Naive B cell (primary cell): ENCODE data around the gene NAT10. TPM values are rescaled to one million over a fixed set of nuclear protein-coding genes. Genes with fewer than 3 reads are reported as not detected.

ENCODE experiments used
- ATAC-seq, 2 donors: fragments of 150-1000 bp; cut with Tn5 transposase; 2 replicates each; pipeline ENCODE4 v1.10.0; 2021; ENCODE audit warnings: low read depth in 2 of 2, mild to moderate bottlenecking in 2 of 2, moderate library complexity in 2 of 2
- DNase-seq: peaks from one replicate; pipeline ENCODE4 v3.0.0; 2022
- H3K27ac Mint-ChIP-seq, 6 donors: one replicate each; pipeline ENCODE4 v1.8.0; 2020 to 2022; ENCODE audit warnings: mild to moderate bottlenecking in 6 of 6, mixed read lengths in 6 of 6, moderate library complexity in 5 of 6, inconsistent platforms in 2 of 6
- H3K27me3 Mint-ChIP-seq, 3 donors: one replicate each; pipeline ENCODE4 v1.8.0; 2021 to 2022; ENCODE audit warnings: mixed read lengths in 3 of 3, mild to moderate bottlenecking in 1 of 3
- H3K36me3 Mint-ChIP-seq, 2 donors: one replicate each; pipeline ENCODE4 v1.8.0; 2020 to 2022; ENCODE audit warnings: mixed read lengths in 2 of 2, inconsistent platforms in 1 of 2, mild to moderate bottlenecking in 1 of 2
- H3K4me1 Mint-ChIP-seq, 3 donors: one replicate each; pipeline ENCODE4 v1.8.0; 2020 to 2022; ENCODE audit warnings: mixed read lengths in 3 of 3, inconsistent platforms in 1 of 3, mild to moderate bottlenecking in 1 of 3, moderate library complexity in 1 of 3
- H3K4me3 Mint-ChIP-seq, 8 donors: one replicate each; pipeline ENCODE4 v1.8.0; 2020 to 2022; ENCODE audit warnings: mild to moderate bottlenecking in 8 of 8, mixed read lengths in 8 of 8, moderate library complexity in 8 of 8, inconsistent platforms in 2 of 8
- H3K9me3 Mint-ChIP-seq, 7 donors: one replicate each; pipeline ENCODE4 v1.8.0; 2020 to 2022; ENCODE audit warnings: mixed read lengths in 7 of 7, mild to moderate bottlenecking in 5 of 7, inconsistent platforms in 2 of 7, moderate library complexity in 1 of 7
- polyA plus RNA-seq, 6 donors: library from polyadenylated mRNA; unstranded; fragments of 300-500 nt; fragmentation: Illumina TruSeq; gene quantifications; one replicate each; pipeline ENCODE4 v1.2.3, GENCODE V29; 2021; ENCODE audit warnings: low read depth in 6 of 6

Gene NAT10
- polyA plus RNA-seq, 6 donors from 2014 or later, result 12.1 to 43.8 (median 33.8) TPM

DNA sequence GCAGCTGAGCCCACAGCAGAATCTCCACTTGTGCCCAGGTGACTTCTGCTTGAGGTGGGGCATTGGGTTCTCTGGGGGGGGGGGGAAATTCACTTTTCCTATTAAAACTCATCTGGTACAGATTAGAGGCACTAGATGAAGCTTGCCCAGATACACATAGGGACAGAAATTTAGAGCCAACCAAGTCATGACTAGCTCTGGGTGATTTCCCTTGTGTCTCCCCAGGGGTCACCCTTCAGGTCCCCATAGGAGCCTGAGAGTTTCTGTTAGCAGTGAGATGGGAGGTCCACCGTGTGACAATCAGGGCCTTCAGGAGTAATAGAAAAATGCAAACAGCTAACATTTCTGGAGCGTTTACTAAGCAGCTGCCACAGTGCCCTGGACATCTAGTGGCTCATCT lies 77.0 kb downstream of the NAT10 start:
- Mint-ChIP-seq H3K27ac (no peak overlapping the region), H3K4me3 (no peak overlapping the region), H3K4me1 (no peaks in the 10 kb centered on the region), H3K9me3 (no peaks in the 10 kb centered on the region), H3K36me3 (no peaks in the 10 kb centered on the region), H3K27me3 (no peaks in the 10 kb centered on the region)
- no peak for DNase-seq
- no peak for ATAC-seq

DNA sequence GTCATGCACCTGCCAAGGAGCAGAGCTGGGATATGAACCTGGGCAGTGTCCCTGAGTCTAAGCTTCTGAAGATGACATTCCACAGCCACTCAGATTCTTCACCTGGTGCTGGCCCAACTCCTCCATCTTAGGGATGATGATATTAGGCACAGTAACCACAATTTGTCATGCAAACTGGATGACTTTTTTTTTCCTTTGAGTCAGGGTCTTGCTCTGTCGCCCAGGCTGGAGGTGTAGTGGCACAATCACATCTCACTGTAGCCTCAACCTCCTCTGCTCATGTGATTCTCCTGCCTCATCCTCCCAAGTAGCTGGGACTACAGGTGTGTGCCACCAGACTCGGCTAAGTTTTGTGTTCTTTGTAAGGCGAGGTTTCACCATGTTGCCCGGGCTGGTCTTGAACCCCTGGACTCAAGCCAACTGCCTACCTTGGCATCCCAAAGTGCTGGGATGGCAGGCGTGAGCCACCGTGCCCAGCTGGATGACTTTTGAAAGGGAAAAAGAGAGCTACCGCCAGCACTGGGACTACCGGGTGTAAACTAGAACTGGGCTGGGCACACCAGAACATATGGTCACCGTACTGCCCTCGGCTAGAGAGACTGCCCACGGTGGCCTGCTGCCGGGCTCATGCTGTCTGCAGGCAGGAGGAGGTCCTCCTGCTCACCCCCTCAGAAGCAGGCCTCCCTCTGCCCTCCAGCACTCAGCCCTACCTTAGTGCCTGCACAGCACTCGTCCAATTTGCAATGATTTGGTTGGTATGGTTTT lies 77.7 kb downstream of the NAT10 start:
- Mint-ChIP-seq H3K4me1 (no peaks in the 10 kb centered on the region), H3K4me3 (no peak overlapping the region), H3K27ac (no peak overlapping the region), H3K27me3 (no peaks in the 10 kb centered on the region), H3K36me3 (no peaks in the 10 kb centered on the region), H3K9me3 (no peaks in the 10 kb centered on the region)
- no peak for ATAC-seq
- no peak for DNase-seq

DNA sequence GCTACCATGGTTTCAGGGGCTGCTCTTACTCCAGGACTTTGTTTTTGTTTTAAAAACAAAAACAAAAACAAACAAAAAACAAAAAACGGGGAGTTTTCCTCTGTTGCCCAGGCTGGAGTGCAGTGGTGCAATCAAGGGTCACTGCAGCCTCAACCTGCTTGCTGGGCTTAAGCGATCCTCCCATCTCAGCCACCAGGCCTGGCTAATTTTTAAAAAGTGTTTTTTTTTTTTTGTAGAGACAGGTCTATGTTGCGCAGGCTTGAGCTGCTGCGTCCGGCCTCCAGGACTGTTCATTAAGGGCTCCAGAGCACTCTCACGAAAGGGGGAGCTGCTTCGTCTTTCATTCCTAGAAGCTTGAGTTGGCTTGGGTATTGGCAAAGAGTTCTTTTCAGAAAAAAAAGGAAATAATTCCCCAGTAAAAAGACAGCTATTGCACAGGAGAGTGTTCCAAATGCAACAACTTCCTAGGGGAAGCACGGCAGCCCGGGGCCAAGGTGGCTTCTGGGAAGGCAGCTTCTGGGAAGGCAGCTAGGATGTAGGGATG lies 78.5 kb downstream of the NAT10 start:
- H3K27ac Mint-ChIP-seq, result peak overlapping the region in 1 of 6 donors; percentile 28
- DNase-seq, result no peak
- no peak for ATAC-seq
- no peaks in the 10 kb centered on the region for H3K27me3 Mint-ChIP-seq
- no peaks in the 10 kb centered on the region for H3K36me3 Mint-ChIP-seq
- H3K4me3 Mint-ChIP-seq, result no peak overlapping the region
- no peaks in the 10 kb centered on the region for H3K9me3 Mint-ChIP-seq
- no peaks in the 10 kb centered on the region for H3K4me1 Mint-ChIP-seq

DNA sequence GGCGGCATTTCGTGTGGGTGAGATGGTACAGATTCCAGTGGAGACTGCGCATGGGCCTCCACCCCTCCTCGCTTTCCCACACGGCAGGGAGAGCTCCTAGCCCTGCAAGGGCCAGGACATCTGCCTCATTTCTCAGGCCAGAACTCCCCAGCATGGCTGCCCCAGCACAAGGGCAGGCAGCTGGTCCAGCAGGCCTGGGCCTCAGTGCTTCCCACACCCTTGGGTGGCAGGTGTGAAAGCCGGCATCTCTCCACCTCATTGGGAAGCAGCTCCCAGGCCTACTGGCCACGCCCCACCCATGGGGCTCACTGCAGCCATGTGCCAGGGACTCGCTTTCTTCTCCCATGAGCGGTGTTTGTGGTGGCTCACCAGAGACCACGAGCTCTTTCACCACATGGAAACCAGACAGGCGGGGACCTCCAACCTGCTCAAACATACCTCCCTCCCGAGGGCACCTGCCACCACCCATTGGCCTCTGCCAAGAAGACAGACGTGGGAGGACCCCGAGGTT lies 79.1 kb downstream of the NAT10 start:
- no peak for DNase-seq
- no peak for ATAC-seq
- no peaks in the 10 kb centered on the region for H3K4me1 Mint-ChIP-seq
- no peak overlapping the region for H3K4me3 Mint-ChIP-seq
- no peaks in the 10 kb centered on the region for H3K36me3 Mint-ChIP-seq
- H3K27me3 Mint-ChIP-seq, result peaks cover 0 to 1% (median 0%) of the 10 kb centered on the region in 3 donors
- no peak overlapping the region for H3K27ac Mint-ChIP-seq
- H3K9me3 Mint-ChIP-seq, result no peaks in the 10 kb centered on the region

DNA sequence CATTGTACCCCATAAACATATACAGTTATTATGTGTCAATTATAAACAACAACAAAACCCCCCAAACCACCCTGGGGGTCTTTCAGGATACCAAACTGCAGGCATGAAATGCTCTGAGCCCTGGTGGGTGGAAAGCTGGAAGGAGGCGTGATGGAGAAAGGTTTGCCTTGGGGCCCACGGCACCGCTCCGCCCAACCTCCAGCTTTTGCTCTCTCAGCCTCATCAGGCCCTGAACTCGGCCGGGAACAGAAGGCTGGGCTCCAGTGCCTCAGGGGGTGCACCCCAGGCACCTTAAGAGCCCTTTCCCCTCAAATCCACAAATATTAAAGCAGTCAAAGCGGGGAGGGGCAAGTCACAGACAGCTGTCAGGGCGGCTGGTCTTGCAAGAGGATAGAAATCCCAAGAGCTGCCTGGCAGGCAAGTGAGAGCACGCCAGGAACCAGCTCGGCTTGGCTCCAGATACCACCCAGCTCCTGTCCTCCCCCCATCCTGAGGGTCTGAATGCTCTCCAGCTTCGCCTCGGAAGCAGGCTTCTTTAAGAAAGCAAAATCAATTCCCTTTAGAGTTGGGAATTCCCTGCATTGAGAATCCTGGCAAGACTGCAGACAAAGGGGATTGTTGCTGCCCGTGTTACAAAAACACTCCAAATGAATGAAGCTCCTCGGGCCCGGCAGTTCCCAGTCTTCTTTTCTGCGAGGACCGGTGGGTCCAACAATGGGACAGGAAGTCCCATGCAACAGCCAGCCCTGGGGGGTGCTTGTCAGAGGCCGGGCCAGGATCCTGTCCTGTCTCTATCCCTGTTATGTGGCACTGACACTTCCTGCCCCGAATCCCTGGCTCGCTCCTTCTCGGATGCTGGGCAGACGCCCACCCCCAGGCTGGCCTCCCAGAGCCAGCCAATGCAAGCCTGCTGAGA lies 80.8 kb downstream of the NAT10 start:
- Mint-ChIP-seq H3K9me3 (no peaks in the 10 kb centered on the region), H3K27me3 (peaks cover 0 to 4% (median 0%) of the 10 kb centered on the region in 3 donors), H3K4me3 (no peak overlapping the region), H3K36me3 (no peaks in the 10 kb centered on the region), H3K4me1 (no peaks in the 10 kb centered on the region), H3K27ac (no peak overlapping the region)
- DNase-seq, result no peak
- no peak for ATAC-seq

DNA sequence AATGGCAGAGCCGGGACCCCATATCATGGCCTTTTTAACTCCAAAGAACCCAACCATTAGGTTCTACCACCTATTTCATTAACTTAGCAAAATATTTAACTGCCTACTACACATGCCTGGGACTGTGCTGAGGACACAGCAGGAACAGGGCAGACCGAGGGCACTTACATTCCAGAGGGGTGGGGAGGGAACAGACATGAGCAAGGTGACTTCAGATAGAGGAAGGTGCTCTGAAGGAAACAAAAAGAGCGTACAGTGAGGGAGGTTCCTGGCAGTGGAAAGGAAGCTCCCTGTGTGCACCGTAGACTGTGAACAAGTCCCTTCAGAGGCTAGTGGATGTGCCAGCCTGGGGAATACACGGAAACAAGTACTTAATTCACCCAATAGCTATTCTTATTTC lies 82.8 kb downstream of the NAT10 start:
- Mint-ChIP-seq H3K27me3 (peaks cover 0 to 4% (median 0%) of the 10 kb centered on the region in 3 donors), H3K27ac (peak overlapping the region in 1 of 6 donors; percentile 25)

DNA sequence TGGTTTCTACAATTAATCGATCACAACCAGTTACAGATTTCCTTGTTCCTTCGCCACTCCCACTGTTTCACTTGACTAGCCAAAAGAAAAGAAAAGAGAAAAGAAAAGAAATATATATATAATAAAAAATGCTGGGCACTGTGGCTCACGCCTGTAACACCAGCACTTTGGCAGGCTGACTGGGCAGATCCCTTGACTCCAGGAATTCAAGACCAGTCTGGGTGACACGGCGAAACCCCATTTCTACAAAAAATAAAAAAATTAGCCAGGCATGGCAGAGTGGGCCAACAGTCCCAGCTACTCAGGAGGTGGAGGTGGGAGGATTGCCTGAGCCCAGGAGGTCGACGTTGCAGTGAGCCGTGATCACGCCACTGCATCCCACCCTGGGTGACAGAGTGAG lies 83.8 kb downstream of the NAT10 start:
- Mint-ChIP-seq H3K4me1 (no peaks in the 10 kb centered on the region), H3K4me3 (no peak overlapping the region), H3K27me3 (peaks cover 0 to 4% (median 0%) of the 10 kb centered on the region in 3 donors), H3K36me3 (no peaks in the 10 kb centered on the region), H3K27ac (no peak overlapping the region), H3K9me3 (no peaks in the 10 kb centered on the region)
- no peak for ATAC-seq
- DNase-seq, result no peak

More for the DNA sequence above, 82.8 kb downstream of the NAT10 start:
- H3K4me3 Mint-ChIP-seq, result no peak overlapping the region
- no peaks in the 10 kb centered on the region for H3K36me3 Mint-ChIP-seq
- no peaks in the 10 kb centered on the region for H3K9me3 Mint-ChIP-seq
- no peaks in the 10 kb centered on the region for H3K4me1 Mint-ChIP-seq
- DNase-seq, result no peak
- no peak for ATAC-seq

DNA sequence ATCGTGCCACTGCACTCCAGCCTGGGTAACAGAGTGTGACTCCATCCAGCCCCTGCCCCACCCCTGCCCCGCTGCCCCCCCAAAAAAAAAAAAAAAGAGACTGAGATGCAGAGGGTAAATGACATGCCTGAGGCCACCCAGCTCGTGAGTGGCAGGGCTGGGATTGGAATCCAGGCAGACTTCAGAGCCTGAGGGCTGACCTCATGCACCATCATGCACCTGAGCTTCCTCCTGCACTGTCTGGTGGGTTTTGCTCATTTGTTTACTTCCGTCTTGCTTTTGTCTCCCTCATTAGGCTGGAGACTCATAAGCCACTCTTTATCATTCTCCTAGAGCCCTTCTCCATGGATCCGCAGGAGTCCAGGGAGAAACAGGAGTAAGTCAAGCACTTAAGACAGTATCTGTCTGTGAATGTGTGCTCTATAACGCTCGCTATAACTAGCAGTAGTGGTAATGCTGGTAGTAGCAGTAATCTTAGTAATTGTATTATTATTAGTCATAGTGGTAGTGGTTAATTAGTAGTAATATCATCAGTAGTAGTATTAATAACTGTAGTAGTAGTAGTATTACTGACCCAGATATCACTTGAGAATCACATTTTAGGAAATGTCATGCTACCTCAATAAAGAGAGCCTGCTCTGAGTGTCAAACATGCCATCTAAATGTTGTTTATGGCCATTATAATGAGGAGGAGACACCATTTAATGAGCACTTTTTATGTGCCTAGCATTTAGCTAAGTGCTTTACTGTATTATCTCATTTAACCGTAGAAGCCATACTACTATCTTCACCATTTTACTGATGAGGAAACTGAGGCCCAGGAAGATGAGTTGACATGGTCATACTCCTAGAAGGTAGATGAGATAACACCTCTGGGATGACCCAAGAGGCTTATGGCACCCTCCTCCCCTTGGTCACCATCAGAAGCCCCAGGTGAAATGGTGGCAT lies 85.0 kb downstream of the NAT10 start:
- no peaks in the 10 kb centered on the region for H3K9me3 Mint-ChIP-seq
- H3K27ac Mint-ChIP-seq, result peak overlapping the region in 1 of 6 donors; percentile 21
- no peaks in the 10 kb centered on the region for H3K36me3 Mint-ChIP-seq
- no peak for DNase-seq
- no peaks in the 10 kb centered on the region for H3K4me1 Mint-ChIP-seq
- peak overlapping the region in 1 of 8 donors; percentile 7 for H3K4me3 Mint-ChIP-seq
- peaks cover 0 to 4% (median 0%) of the 10 kb centered on the region in 3 donors for H3K27me3 Mint-ChIP-seq
- peak in 1 of 2 donors; percentile 34 for ATAC-seq

DNA sequence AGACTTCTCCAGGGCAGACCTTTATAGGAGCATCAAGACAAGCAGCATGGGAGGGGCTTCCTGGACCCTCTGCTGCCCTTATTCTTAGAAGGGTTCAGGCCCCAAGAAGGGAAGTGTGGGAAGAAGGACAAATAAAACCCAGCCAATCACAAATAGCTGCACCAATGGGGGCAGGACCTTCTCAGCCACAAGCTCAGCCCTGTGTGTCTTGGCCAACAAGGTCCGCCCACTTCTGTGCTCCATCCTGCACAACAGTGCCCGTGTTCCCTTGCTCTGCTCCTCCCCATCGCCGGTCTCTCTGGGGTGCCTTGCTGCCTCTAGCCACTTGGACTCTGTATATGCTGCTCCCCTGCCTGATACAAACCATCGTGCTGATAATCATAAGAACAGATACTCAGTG lies 86.1 kb downstream of the NAT10 start:
- DNase-seq, result no peak
- Mint-ChIP-seq H3K4me1 (no peaks in the 10 kb centered on the region), H3K36me3 (no peaks in the 10 kb centered on the region), H3K27me3 (peaks cover 0 to 4% (median 0%) of the 10 kb centered on the region in 3 donors), H3K9me3 (no peaks in the 10 kb centered on the region), H3K27ac (peak overlapping the region in 1 of 6 donors; percentile 6), H3K4me3 (no peak overlapping the region)
- ATAC-seq, result no peak

DNA sequence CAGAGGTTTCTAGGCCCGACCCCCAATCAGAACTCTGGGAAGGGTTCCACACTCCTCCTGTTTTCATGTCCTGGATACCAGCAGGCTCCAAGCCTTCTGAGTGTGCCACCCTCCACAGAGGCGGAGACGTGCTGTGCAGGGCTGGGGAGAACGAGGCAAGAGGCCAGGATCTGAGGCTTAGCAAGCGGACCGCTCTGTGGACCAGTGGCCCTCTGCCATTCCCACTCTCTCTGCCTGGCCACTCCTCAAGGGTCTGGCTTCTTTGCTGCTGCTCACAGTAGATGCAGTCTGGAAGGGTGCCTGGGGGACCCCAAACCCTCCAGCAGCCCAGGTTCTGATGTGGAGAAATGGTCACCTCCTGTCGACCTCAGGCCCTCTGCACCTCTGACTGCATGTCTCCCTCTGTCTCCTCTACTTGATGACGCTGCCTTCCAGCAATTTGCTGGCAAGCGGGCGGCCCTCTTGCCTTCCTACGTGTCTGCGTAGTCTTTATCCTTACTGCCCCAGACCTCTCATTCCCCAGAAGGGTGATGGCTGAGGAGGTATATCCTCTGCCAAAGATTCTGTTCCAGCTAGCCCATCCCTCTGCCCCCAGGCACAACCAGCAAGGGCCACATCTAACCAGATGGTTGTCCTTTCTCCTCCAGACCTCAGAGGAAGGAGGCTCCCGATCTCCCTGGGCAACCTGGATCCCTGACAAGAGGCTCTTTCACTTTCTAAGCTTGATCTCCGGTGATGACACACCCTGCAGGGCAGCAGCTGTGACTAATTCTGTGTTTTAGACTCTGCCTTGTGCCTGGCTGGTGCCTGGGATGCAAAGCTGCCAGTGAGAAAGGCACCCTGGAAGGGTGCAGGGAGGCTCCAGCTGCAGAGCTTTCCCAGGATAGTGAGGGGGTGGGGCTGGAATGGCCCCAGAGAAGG lies 87.3 kb downstream of the NAT10 start:
- Mint-ChIP-seq H3K27me3 (peaks cover 0 to 4% (median 0%) of the 10 kb centered on the region in 3 donors), H3K4me3 (no peak overlapping the region), H3K4me1 (no peaks in the 10 kb centered on the region), H3K27ac (no peak overlapping the region), H3K36me3 (no peaks in the 10 kb centered on the region), H3K9me3 (no peaks in the 10 kb centered on the region)
- DNase-seq, result no peak
- ATAC-seq, result no peak

DNA sequence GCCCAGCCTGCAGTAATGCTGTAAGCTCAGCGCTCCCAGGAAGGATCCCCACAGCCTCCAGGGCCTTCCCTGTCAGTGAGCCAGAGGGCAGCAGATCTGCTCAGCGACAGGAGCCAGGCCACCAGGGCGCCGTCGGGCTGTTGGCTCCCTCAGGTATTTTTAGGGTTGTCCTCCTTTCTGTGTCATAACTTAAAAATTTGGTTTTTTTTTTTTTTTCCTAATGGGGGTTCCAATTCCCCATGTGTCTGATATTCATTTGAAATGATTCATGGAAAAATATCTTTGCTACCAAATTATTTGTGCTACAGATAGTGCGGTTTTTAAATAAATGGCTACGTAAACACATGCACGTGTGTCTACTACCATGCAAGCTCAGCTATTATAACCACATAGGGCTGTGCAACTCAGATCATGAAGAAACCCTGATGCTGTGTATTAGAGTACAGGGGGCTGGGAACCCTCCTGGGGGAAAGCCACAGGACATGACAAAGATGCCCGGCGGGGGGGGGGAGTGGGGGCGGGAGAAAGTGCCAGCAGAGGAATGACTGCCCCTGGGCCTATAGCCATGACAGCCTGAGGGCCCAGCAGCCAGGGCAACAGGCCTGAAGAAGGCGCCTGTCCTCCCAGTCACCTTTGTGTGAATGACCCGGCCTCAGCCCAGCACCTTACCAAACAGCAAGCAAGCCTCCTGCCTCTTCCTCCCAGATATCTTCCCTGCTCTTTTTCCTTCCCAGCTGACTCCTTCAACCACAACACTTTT lies 89.3 kb downstream of the NAT10 start:
- DNase-seq, result no peak
- no peak overlapping the region for H3K27ac Mint-ChIP-seq
- no peaks in the 10 kb centered on the region for H3K4me1 Mint-ChIP-seq
- ATAC-seq, result no peak
- peaks cover 0 to under 1% (median 0%) of the 10 kb centered on the region in 3 donors for H3K27me3 Mint-ChIP-seq
- no peaks in the 10 kb centered on the region for H3K9me3 Mint-ChIP-seq
- no peak overlapping the region for H3K4me3 Mint-ChIP-seq
- H3K36me3 Mint-ChIP-seq, result no peaks in the 10 kb centered on the region
